HG03354 (cell line): ENCODE results near the gene CPA4.
"Not testable (repeated sequence)": the region's sequence is repeated elsewhere in the genome, so short reads cannot be mapped to it uniquely, and the experiment has no call there.

Experiments
- ATAC-seq: cut with Tn5 transposase; IDR thresholded peaks from one replicate; pipeline ENCODE4 v1.9.1; 2021; ENCODE audit warnings: mild to moderate bottlenecking; ENCODE audit not compliant: unreplicated experiment, poor library complexity, severe bottlenecking

The CPA4 gene, protein sequence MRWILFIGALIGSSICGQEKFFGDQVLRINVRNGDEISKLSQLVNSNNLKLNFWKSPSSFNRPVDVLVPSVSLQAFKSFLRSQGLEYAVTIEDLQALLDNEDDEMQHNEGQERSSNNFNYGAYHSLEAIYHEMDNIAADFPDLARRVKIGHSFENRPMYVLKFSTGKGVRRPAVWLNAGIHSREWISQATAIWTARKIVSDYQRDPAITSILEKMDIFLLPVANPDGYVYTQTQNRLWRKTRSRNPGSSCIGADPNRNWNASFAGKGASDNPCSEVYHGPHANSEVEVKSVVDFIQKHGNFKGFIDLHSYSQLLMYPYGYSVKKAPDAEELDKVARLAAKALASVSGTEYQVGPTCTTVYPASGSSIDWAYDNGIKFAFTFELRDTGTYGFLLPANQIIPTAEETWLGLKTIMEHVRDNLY

DNA sequence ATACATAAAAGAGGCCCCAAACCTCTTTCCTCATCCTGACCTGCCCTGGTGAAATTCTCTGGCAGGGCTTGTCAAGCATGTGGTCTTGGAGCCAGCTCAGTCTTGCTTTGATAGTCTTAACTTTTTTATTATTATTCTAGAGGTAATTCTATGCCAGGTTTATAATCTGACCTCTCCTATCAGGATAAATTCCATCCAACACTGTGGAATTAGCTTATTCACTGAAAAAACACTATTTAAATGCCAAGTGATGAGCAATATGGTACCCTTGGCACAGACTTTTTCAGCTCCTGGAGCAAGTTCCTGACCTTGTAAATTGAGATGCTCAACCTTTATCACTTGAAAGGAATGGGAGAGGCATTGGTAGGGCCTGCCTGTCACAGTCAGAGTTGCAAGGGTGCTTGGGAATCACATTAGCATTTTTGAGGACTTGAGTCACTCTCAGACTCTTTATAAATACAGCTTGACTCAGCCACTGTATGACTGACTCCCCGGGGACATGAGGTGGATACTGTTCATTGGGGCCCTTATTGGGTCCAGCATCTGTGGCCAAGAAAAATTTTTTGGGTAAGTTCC lies at the start of gene CPA4:
CPA4 (plus strand) TSS at position 480 of the 576 bp plus-strand sequence; CDS start at position 500, 20 bp downstream.
- no peak for ATAC-seq

DNA sequence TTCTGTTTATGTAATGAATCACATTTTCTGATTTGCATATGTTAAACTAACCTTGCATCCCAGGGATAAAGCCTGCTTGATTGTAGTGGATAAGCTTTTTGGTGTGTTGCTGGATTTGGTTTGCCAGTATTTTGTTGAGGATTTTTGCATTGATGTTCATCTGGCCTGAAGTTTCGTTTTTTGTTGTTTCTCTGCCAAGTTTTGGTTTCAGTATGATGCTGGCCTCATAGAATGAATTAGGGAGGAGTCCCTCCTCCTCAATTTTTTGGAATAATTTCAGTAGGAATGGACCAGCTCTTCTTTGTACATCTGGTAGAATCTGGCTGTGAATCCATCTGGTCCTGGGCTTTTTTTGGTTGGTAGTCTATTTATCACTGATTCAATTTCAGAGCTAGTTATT lies 49.5 kb upstream of the CPA4 start:
- not testable (repeated sequence) for ATAC-seq

DNA sequence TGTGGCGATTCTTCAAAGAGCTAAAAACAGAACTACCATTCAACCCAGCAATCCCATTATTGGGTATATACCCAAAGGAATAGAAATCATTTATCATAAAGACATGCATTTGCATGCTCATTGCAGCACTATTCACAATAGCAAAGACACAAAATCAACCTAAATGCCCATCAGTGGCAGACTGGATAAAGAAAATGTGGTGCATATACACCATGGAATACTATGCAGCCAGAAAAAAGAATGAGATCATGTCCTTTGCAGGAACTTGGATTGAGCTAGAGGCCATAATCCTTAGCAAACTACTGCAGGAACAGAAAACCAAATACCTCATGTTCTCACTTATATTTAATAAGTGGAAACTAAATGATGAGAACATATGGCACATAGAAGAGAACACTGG lies 46.5 kb upstream of the CPA4 start:
- not testable (repeated sequence) for ATAC-seq

DNA sequence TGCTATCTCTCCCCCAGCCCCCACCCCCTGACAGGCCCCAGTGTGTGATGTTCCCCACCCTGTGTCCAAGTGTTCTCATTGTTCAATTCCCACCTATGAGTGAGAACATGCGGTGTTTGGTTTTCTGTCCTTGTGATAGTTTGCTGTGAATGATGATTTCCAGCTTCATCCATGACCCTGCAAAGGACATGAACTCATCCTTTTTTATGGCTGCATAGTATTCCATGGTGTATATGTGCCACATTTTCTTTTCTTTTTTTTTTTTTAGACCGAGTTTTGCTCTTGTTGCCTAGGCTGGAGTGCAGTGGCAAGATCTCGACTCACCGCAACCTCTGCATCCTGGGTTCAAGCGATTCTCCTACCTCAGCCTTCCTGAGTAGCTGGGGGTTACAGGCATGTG lies 44.1 kb upstream of the CPA4 start:
- not testable (repeated sequence) for ATAC-seq

DNA sequence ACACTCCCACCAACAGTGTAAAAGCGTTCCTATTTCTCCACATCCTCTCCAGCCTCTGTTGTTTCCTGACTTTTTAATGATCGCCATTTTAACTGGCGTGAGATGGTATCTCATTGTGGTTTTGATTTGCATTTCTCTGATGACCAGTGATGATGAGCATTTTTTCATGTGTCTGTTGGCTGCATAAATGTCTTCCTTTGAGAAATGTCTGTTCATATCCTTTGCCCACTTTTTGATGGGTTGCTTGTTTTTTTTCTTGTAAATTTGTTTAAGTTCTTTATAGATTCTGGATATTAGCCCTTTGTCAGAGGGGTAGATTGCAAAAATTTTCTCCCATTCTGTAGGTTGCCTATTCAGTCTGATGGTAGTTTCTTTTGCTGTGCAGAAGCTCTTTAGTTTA lies 43.3 kb upstream of the CPA4 start:
- ATAC-seq, result not testable (repeated sequence)

DNA sequence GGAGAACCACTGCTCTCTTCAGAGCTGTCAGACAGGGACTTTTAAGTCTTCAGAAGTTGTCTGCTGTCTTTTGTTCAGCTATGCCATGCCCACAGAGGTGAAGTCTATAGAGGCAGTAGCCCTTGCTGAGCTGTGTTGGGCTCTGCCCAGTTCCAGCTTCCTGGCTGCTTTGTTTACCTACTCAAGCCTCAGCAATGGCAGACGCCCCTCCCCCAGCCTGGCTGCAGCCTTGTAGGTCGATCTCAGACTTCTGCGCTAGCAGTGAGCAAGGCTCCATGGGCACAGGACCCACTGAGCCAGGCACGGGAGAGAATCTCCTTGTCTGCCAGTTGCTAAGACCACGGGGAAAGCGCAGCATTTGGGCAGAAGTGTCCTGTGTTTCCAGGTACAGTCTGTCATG lies 38.4 kb upstream of the CPA4 start:
- ATAC-seq, result no peak

DNA sequence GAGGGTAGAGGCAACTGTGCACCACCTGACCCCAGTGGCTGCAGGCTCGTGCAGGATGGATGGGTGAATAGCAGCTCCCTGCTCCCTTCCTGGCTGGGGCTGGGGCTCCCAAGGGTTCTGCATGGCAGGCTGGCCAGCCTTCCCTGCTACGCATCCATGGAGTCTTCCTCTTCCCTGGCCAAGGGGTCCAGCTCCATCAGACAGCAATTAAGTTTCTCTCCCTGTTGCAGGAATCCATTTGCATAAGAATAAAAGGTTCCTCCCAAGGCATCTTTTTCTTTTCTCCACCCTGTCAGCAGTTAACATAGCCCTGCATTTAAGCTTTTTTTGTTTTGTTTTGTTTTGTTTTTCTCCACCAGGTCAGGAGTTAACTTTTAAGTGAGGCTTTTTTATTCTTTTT lies 36.3 kb upstream of the CPA4 start:
- no peak for ATAC-seq

DNA sequence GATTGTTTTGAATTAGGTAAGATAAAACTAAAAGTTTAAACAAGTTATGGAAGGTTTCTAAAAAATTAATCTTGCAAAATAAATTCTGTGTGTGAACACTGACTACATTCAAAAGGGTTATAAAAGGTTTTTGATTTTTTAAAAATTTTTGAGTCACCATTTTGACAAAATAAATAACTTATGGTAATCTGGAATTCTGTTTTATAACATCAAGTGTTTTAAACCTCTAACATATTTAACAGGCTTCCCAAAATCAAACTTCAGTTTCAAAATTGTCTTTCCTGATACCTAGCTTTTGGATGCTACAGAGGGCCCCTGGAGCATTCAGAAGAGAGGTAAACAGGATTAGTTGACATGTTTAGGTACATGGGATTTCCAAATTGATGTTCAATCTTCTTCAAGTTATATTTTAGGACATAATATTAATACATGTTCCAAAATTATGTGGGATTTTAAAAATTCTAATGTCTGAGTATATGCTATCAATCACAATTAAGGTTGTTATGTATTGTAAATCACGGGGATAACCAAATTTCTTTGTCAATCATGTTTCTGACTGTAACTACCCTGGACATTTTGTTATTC lies 34.4 kb upstream of the CPA4 start:
- ATAC-seq, result no peak

DNA sequence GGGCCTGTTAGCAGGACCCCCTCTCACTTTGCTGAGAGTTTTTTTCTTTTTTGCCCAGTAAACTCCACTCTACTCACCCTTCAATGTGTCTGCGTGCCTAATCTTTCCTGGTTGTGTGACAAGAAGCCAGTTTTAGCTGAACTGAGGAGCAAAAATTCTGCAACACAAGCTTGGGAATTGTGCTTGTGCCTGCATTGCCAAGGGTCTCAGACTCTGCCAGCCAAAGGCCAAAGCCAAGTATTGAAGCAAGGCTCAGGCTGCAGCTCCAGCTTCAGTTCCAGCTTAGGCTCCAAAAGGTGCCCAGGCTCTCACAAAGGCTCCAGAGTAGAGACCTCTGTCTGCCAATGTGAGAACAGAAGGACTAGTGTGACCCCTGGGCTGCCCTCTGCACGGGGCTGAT lies 30.5 kb upstream of the CPA4 start:
- ATAC-seq, result no peak

DNA sequence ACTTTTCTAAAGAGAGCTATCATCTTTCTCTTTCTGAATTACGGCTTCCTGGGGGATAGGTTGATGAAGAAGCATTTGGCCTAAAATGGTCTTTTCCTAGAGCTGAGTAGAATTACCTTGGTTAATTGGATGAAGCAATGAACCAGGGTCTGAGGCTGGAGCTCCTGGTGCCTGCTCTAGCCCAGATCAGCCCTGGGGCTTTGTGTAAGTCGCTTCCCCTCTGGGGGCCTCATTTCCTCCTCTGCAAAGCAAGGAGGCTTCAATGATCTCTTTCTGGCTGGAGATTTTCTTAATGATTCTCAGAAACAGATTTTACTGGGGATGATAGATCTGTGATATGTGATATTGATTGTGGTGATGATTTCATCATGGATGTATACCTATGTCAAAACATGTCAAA lies 29.8 kb upstream of the CPA4 start:
- no peak for ATAC-seq

DNA sequence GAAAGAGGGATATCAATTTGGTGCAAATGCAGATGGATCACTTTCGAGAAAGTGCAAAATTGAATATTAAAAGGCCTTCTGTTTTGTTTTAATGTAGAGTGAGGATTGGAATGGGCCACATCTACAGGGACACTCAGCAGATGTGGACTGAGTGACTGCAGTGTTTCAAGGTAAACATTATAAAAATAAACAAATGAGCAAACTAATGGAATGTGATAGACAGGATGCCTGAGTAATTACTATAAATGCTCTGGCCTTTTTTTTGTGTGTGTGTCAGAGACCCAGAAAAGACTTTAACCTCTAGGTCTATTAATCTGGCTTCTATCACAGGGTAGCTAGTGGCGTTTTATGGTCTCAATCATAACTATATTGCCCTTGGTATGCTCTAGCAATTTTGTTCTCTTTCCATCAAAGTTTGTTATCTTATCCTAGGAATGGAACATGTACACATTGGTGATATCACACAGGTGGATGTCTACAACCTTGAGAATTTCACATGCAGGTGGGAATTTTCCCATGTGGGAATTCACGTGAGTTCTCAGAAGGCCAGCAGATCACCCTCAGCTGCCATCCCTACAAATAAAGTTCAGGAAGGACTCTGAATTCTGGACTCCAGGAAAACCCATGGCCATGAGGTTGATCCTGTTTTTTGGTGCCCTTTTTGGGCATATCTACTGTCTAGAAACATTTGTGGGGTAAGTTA lies 26.6 kb upstream of the CPA4 start, which contains the start of gene CPA2:
CPA2 (plus strand) TSS at position 606 of the 703 bp plus-strand sequence; CDS start at position 625, 19 bp downstream.
- no peak for ATAC-seq

DNA sequence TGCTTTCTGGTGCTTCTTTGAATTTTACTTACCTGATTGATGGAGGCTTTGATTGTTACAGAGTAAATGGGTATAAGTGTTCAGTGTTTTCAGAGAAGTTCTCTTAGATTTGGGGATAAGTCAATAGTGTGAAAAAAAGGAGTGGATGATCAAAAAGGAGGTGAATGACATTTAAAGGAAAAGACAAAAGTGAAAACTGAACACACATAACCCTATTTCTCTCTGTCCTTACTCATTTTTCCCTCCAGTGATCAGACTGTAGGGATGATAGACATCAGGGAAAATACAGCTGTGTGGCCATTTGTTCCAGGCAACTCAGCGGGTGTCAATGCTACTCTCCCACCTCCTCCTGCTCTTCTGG lies 26.0 kb upstream of the CPA4 start:
- no peak for ATAC-seq

DNA sequence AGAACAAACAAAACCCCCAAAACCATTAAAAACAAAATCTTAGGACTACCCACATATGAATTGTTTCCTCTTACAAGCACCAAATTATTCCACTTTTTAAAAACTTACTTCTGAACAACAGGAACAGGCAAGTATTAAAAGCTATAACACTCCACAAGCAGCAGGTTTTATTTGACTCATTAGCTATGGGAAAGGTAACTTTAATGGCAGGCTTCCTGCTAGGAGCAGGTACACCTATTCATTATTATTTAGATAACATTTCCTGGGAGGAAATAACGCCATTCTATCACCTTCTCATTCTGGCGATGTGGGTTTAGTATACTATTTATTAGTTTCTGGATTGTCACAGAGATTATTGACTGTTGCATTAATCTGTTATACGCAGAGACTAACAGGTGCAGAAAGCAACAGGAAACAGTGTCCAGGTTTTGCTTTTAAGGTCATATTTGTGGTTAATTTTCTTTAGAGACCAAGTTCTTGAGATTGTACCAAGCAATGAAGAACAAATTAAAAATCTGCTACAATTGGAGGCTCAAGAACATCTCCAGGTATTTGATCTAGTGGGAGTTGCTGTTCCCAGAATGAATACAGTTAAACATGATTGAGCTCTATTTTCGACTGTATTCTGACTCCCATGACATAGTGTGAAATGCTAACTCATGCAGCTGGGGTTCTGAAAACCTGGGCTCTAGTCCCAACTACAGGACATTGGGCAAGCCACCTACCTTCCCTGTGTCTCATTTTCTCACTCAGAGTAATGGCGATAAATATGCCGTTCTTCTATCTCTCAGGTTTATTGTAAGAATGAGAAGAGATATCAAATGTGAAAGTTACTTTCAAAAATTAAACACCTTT lies 24.3 kb upstream of the CPA4 start:
- ATAC-seq, result no peak

DNA sequence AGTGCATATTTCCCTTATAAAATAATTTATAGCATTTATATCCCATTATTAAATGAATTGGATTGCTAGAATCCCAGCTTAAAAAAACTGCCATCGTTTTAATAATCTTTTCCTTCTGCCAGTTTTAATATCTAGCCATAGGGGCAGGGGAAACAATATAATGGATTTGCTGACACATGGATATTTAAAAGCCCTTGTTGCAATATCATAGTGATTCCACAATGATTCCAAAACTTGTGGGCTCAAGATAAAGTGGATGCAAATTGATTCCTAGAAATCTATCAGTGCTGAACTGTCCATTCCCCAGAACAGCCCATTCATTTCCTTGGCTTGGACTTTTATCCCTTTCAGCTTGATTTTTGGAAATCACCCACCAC lies 23.7 kb upstream of the CPA4 start:
- no peak for ATAC-seq

DNA sequence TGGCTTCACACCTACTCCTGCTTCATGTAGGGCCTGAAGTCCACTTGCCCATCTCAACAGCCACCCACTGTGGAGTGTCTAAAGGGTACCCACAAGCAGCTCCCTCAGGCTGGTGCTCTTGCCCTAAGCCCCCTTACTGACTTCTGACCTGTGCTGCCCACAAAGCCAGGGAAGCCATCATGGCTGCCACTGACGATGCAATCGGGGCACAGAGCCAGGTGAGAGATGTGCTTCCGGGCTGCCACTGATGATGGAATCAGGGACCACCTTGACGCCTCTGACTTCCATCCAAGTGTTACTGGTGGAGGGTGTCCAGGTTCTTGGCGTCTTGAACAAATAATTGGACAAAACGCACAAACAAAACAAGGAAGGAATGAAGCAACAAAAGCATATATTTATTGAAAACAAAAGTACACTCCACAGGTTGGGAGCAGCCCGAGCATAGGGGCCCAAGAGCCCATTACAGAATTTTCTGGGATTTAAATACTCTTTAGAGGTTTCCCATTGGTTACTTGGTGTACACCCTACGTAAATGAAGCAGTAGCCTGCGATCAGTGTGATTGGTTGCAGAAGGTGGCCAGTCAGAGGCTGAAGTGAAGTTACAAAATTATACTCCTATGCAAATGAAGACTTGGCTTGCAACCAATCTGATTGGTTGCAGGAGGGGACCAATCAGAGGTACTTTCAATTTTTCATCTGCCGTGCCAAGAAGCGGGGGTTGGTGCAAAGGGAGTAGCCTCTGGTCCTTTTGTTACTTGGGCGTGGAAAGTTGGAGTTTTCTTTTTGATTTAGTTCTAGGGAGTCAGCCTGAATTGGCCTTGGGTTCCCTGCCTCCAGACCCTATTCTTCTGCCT lies 21.8 kb upstream of the CPA4 start:
- no peak for ATAC-seq

DNA sequence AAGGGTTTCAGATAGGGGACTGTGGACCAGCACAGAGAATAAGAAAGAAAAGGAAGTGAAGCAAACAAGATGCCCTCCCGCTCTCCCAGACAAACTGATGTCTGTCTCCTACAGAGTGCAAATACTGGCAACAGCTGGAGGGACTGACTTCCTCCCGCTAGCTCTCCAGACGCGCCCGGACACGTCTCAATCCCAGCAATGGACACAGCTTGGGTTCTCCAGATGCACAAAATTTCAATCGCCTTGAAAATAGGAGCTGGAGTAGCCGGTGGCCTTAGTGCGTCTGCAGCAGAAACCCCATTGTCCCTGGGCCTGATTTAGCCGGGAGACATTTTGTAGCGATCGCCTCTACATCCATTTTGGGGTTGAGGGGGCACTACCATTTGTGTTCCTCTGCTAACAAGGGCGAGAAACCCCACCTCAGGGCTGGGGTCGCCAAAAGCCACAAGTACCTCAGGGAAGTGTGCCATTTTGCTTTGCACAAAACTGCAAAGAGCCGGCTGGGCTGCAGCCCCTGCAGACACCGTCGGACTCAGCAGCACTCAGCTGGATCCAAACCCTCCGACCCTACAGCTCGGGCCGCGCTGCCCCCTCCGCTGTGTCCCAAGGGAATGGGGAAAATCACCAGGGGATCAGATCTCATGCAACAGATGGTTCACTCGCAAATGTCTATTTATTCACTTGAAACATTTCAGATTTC lies 20.4 kb upstream of the CPA4 start:
- ATAC-seq, result no peak

DNA sequence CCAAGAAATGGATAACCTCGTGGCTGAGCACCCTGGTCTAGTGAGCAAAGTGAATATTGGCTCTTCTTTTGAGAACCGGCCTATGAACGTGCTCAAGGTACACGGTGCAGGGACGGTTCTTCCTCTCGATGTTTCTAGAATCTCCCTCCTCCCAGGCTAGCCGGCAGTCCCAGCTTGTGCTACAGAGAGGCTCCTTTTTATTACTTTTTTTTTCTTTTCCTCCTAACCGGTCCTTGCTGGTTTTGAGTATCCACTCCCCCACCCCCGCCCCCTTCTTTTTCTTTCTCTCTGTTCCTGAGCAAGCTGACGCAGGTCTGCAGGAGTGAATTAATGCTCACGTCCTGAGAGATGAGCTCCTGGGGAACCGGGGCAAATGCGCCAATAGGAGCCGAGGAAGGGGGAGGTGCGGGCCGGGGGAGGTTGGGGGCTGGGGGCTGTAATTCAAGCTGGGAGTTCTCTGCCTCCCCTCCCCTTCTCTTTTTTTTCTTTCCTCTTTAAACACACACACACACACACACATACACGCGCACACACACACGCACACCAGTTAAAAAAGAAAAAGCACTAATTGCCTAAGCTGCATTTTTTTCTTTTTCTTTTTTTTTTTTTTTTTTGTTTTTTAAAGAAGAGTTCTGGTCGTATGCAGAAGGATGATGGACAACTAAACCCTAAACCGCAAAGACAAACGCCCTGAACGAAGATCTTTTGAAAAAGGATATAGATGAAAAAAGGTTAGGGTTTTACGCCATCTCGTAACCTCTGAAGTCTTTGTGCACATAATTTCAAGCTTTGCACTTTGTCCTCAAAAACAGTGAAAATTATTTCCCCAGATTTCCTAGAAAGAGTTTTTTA lies 19.7 kb upstream of the CPA4 start:
- no peak for ATAC-seq
